DND-41 (cell line): Measurements from ENCODE around the gene PHACTR3.

ENCODE experiments used
- ATAC-seq: fragments of 200-7000 bp; cut with Tn5 transposase; 3 replicates; pipeline ENCODE4 v1.9.1; 2021; ENCODE audit warnings: low read depth; ENCODE audit not compliant: insufficient read depth
- DNase-seq: peaks from one replicate; pipeline ENCODE4 v3.0.0-alpha.2; 2020
- H2AFZ ChIP-seq: 2 replicates; pipeline ENCODE4 v1.6.0; 2012; ENCODE audit warnings: low read depth, low read length
- H3K27ac ChIP-seq: 2 replicates; pipeline ENCODE4 v1.5.1; 2012; ENCODE audit warnings: low read length, inconsistent platforms
- H3K27me3 ChIP-seq: fragments of 200-600 bp; sonication (generic); 2 replicates; pipeline ENCODE4 v1.6.0; 2012; ENCODE audit warnings: low read length, mild to moderate bottlenecking, inconsistent platforms; ENCODE audit not compliant: insufficient read depth, poor library complexity
- H3K36me3 ChIP-seq: 2 replicates; pipeline ENCODE4 v1.5.1; 2012; ENCODE audit warnings: low read length, inconsistent platforms; ENCODE audit not compliant: insufficient read depth
- H3K4me1 ChIP-seq: 2 replicates; pipeline ENCODE4 v1.5.1; 2012; ENCODE audit warnings: mild to moderate bottlenecking, low read length; ENCODE audit not compliant: insufficient read depth
- H3K4me2 ChIP-seq: 2 replicates; pipeline ENCODE4 v1.6.0; 2012; ENCODE audit warnings: mild to moderate bottlenecking, moderate library complexity, low read length, inconsistent platforms; ENCODE audit not compliant: insufficient read depth
- H3K4me3 ChIP-seq, 2 experiments: fragments of 200-600 bp in 1 of 2; shearing (Covaris generic) in 1 of 2; 2 replicates each; pipeline ENCODE4 v1.5.1; 2012 to 2016; ENCODE audit warnings: inconsistent platforms in 2 of 2, low read length in 2 of 2, mild to moderate bottlenecking in 2 of 2, low read depth in 1 of 2, moderate library complexity in 1 of 2
- H3K79me2 ChIP-seq: 2 replicates; pipeline ENCODE4 v1.6.0; 2012; ENCODE audit warnings: low read length, inconsistent platforms; ENCODE audit not compliant: insufficient read depth
- H3K9ac ChIP-seq: 2 replicates; pipeline ENCODE4 v1.6.0; 2012; ENCODE audit warnings: low read depth, mild to moderate bottlenecking, inconsistent platforms, low read length, moderate library complexity
- H3K9me3 ChIP-seq: 2 replicates; pipeline ENCODE4 v1.5.1; 2012; ENCODE audit warnings: low read length, moderate library complexity, mild to moderate bottlenecking, inconsistent platforms; ENCODE audit not compliant: insufficient read depth, severe bottlenecking
- H4K20me1 ChIP-seq: 2 replicates; pipeline ENCODE4 v1.6.0; 2012; ENCODE audit warnings: low read length; ENCODE audit not compliant: insufficient read depth
- EZH2 ChIP-seq: IDR thresholded peaks from 3 replicates; pipeline ENCODE4 v1.6.1; 2012; ENCODE audit warnings: borderline replicate concordance, low read depth, mild to moderate bottlenecking, moderate library complexity, low read length, inconsistent platforms; ENCODE audit not compliant: severe bottlenecking
- TF ChIP-seq, protein P1 (sequence below): IDR thresholded peaks from 2 replicates; pipeline ENCODE4 v1.5.1; 2012; ENCODE audit warnings: borderline replicate concordance, low read length, moderate library complexity, mild to moderate bottlenecking; ENCODE audit not compliant: poor library complexity, severe bottlenecking; ENCODE audit errors: extremely low read depth

Gene PHACTR3

DNA sequence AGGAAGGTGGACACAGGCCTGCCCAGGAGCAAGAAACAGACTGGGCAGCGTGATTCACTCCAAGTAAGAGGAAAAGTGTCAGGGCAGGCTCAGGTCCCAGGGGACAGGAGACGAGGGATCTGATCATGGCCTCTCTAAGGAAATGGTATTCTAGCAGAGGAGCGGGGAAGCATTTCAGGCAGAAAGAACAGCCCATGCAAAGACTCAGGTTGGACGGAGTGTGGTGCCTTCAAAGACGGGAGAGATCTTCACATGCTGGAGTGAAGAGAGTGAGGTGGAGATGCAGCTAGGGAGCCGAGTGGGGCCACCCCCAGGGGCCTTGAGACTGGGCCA lies 168.0 kb downstream of the PHACTR3 start:
- no peak for DNase-seq
- no peak for ATAC-seq
- Histone ChIP-seq H2AFZ (no peak overlapping the region), H3K36me3 (no peaks in the 10 kb centered on the region), H3K4me2 (no peak overlapping the region), H3K4me3 (no peak overlapping the region), H3K79me2 (no peaks in the 10 kb centered on the region), H4K20me1 (peaks cover 9% of the 10 kb centered on the region), H3K27ac (no peak overlapping the region), H3K9ac (no peak overlapping the region), H3K4me1 (no peaks in the 10 kb centered on the region), H3K27me3 (peaks cover 16% of the 10 kb centered on the region), H3K9me3 (no peaks in the 10 kb centered on the region)
- TF ChIP-seq EZH2: no peak
- TF ChIP-seq, protein P1, sequence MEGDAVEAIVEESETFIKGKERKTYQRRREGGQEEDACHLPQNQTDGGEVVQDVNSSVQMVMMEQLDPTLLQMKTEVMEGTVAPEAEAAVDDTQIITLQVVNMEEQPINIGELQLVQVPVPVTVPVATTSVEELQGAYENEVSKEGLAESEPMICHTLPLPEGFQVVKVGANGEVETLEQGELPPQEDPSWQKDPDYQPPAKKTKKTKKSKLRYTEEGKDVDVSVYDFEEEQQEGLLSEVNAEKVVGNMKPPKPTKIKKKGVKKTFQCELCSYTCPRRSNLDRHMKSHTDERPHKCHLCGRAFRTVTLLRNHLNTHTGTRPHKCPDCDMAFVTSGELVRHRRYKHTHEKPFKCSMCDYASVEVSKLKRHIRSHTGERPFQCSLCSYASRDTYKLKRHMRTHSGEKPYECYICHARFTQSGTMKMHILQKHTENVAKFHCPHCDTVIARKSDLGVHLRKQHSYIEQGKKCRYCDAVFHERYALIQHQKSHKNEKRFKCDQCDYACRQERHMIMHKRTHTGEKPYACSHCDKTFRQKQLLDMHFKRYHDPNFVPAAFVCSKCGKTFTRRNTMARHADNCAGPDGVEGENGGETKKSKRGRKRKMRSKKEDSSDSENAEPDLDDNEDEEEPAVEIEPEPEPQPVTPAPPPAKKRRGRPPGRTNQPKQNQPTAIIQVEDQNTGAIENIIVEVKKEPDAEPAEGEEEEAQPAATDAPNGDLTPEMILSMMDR: no peak

DNA sequence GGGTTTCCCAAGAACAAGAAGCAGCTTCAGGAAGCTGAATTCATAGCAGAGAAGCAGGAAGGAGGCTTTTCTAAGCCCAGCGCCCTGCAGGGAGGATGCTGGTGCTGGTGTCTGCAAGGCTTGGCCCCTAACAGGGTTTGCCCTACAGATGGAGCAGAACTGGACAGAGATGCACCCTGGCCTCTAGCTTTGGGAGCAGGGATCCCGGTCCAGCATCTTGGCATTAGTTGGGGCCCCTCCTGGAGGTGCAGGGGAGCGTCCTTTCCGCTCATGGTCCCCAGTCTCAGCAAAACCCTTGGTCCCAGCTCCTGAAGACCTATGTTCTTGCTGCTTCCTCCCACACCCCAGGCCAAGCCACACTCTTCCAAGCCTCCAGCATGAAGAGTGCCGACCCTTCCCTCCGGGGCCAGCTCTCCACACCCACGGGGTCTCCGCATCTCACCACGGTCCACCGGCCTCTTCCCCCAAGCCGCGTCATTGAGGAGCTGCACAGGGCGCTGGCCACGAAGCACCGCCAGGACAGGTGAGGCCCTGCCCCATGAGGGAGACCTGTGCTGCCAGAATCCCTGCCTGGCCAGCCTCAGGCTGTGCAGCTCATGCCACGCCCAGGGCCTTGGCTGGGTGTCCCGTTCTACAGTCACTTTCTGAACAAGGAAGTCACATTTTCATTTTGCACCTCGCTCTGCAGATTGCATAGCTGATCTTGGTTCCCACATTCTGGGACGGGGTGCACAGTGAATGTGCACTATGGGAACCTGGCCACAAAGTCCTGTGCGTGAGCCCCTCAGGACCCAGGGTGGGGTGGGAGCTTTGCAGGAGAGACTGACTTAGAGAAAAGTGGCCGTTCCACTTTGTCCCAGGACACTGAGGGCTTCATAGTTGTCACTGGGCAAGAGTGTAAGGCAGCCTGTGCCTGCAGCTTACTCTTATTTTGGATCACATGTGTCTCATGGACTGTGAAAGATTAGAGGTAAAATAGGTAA lies 168.9 kb downstream of the PHACTR3 start:
- Histone ChIP-seq H3K27ac (no peak overlapping the region), H3K36me3 (no peaks in the 10 kb centered on the region)
- no peak for DNase-seq

DNA sequence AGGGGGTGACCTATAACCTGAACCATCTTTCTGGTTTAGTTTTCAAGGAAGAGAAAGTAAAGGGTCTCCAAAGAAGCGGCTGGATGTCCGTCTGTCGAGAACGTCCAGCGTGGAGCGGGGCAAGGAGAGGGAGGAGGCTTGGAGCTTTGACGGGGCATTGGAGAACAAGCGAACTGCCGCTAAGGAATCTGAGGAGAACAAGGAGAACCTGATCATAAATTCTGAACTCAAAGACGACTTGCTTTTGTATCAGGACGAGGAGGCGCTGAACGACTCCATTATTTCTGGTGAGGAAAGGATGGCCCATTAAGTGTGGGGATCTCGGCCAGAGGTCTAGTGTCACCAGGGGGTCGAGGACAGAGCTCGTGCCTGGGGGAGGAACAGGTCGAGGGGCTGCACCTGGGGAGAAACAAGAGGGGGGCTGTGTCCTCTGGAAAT lies 169.9 kb downstream of the PHACTR3 start:
- Histone ChIP-seq H3K4me3 (no peak overlapping the region), H3K36me3 (no peaks in the 10 kb centered on the region), H3K79me2 (no peaks in the 10 kb centered on the region), H3K4me1 (no peaks in the 10 kb centered on the region), H3K27me3 (peaks cover 22% of the 10 kb centered on the region), H2AFZ (no peak overlapping the region), H3K9ac (no peak overlapping the region), H3K27ac (no peak overlapping the region), H3K9me3 (no peaks in the 10 kb centered on the region), H4K20me1 (peaks cover 11% of the 10 kb centered on the region), H3K4me2 (no peak overlapping the region)
- ATAC-seq (no peak), DNase-seq (no peak)
- TF ChIP-seq, protein P1: no peak
- TF ChIP-seq EZH2: no peak

More for the DNA sequence above, 168.9 kb downstream of the PHACTR3 start:
- Histone ChIP-seq H3K4me3 (no peak overlapping the region), H2AFZ (no peak overlapping the region), H3K9ac (no peak overlapping the region), H3K9me3 (no peaks in the 10 kb centered on the region), H3K79me2 (no peaks in the 10 kb centered on the region), H3K4me2 (no peak overlapping the region), H3K27me3 (peaks cover 19% of the 10 kb centered on the region), H3K4me1 (no peaks in the 10 kb centered on the region), H4K20me1 (peaks cover 9% of the 10 kb centered on the region)
- no peak for ATAC-seq
- no peak for TF ChIP-seq EZH2
- TF ChIP-seq, protein P1: no peak
